Measurements from ENCODE around the gene LRRN3.

GRCh38 chr7:111160297-111160696, 69.4 kb downstream of the LRRN3 start:
- TF ChIP-seq REST (IDR thresholded peaks at IDR 0.05; ENCODE audit: insufficient replicate concordance, low read depth) (no peak), CTCF (IDR thresholded peaks at IDR 0.05; ENCODE audit: insufficient read depth, low read length) (no peak), POLR2AphosphoS5 (IDR thresholded peaks at IDR 0.05; ENCODE audit: low read depth) (no peak)

All from HL-60 (cell line).